Measurements from ENCODE around the gene GPN1.
A peak's percentile ranks its signal among the peaks of the same experiment; 100 is the strongest.

GPN1 gene

GRCh38 chr2:27663285-27664153, 34.7 kb downstream of the GPN1 start, which contains the start of the genes SLC4A1AP and SUPT7L:
Gene SLC4A1AP, plus strand, starts transcription at chr2:27663889. Its CDS starts 26 bp downstream, at chr2:27663915.
Gene SUPT7L, minus strand, starts transcription at chr2:27663614. Its CDS starts 1,422 bp downstream, at chr2:27662192.
- TF ChIP-seq, protein P1, sequence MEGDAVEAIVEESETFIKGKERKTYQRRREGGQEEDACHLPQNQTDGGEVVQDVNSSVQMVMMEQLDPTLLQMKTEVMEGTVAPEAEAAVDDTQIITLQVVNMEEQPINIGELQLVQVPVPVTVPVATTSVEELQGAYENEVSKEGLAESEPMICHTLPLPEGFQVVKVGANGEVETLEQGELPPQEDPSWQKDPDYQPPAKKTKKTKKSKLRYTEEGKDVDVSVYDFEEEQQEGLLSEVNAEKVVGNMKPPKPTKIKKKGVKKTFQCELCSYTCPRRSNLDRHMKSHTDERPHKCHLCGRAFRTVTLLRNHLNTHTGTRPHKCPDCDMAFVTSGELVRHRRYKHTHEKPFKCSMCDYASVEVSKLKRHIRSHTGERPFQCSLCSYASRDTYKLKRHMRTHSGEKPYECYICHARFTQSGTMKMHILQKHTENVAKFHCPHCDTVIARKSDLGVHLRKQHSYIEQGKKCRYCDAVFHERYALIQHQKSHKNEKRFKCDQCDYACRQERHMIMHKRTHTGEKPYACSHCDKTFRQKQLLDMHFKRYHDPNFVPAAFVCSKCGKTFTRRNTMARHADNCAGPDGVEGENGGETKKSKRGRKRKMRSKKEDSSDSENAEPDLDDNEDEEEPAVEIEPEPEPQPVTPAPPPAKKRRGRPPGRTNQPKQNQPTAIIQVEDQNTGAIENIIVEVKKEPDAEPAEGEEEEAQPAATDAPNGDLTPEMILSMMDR (IDR thresholded peaks at IDR 0.05; ENCODE audit: insufficient read depth, low read depth, low read length, missing control alignments) = no peak
- peak; percentile 89 for DNase-seq (ENCODE audit: low read depth)
- H3K4me3 ChIP-seq (ENCODE audit: low read depth, low read length) = peak within 1 kb of the TSS; percentile 88

GRCh38 chr2:27664154-27664574, 35.3 kb downstream of the GPN1 start:
- peak overlapping the region; percentile 88 for H3K4me3 ChIP-seq (ENCODE audit: low read depth, low read length)
- TF ChIP-seq, protein P1 (IDR thresholded peaks at IDR 0.05; ENCODE audit: insufficient read depth, low read depth, low read length, missing control alignments) = no peak
- no peak for DNase-seq (ENCODE audit: low read depth)

DNA sequence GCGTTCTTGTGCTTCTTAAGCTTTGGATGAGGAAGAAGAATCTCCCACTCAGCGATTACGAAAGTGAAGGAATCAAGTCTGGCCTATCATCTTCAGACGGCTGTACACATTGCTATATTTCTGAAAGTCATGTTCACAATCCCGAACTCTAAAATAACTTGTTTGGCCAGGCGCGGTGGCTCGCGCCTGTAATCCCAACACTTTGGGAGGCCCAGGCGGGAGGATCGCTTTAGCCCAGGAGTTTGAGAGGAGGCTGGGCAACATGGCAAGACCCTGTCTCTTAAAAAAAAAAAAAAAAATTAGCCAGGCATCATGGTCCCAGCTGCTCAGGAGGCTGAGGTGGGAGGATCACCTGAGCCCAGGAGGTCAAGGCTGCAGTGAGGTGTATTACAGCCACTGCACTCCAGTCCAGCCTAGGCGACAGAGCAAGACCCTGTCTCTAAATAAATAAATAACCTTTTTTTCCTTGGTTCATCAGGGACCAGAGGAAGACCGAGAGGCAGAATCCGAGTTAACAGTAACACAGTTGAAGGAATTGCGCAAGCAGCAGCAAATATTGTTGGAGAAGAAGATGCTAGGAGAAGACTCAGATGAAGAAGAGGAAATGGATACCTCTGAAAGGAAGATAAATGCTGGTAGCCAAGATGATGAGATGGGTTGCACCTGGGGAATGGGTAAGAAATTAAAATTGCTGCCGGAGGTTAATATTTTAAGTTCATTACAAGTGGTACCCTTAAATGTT, 35.9 kb downstream of the GPN1 start:
- H3K4me3 ChIP-seq (ENCODE audit: low read depth, low read length) = peak overlapping the region; percentile 88
- DNase-seq (ENCODE audit: low read depth) = no peak
- TF ChIP-seq, protein P1 (IDR thresholded peaks at IDR 0.05; ENCODE audit: insufficient read depth, low read depth, low read length, missing control alignments) = no peak

DNA sequence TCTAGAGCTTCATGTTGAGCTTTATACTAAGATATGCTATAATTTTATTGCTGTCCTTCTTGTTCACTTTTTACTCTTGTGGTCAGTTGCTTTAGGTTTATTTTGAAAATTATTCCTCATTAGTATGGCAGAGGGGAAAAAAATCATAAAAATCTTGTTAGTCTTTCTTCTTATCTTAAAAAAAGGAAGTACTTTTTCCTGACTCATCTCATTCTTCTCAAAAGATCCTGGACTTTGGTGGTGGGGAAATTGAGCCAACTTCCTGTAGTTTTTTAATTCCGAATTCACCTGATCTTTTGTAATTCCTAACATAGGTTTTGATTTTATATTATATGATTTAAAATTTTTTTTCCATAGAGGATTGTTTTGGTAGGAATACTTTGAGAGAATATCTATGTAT, 38.6 kb downstream of the GPN1 start:
- DNase-seq (ENCODE audit: low read depth) = no peak
- no peak overlapping the region for H3K4me3 ChIP-seq (ENCODE audit: low read depth, low read length)
- TF ChIP-seq, protein P1 (IDR thresholded peaks at IDR 0.05; ENCODE audit: insufficient read depth, low read depth, low read length, missing control alignments) = no peak

- DNase-seq (ENCODE audit: low read depth) = no peak
- TF ChIP-seq, protein P1 (IDR thresholded peaks at IDR 0.05; ENCODE audit: insufficient read depth, low read depth, low read length, missing control alignments) = no peak
- H3K4me3 ChIP-seq (ENCODE audit: low read depth, low read length) = no peak overlapping the region
Measured at GRCh38 chr2:27671235-27671634, 42.4 kb downstream of the GPN1 start.

- H3K4me3 ChIP-seq (ENCODE audit: low read depth, low read length) = no peak overlapping the region
- TF ChIP-seq, protein P1 (IDR thresholded peaks at IDR 0.05; ENCODE audit: insufficient read depth, low read depth, low read length, missing control alignments) = no peak
- DNase-seq (ENCODE audit: low read depth) = no peak
Measured at GRCh38 chr2:27672723-27673486, 44.1 kb downstream of the GPN1 start.

Data from GM12865 (cell line).